ENCODE results near the gene CPNE7.

Gene CPNE7

GRCh38 chr16:89613231-89613953, 37.8 kb downstream of the CPNE7 start, which contains the start of gene DPEP1:
Gene DPEP1 (plus strand): TSS chr16:89613642. CDS start chr16:89630411, 16,769 bp downstream.
- Histone ChIP-seq H3K27me3 (ENCODE audit: control insufficient read depth in 5 of 5, insufficient read depth in 4 of 5, low read length in 5 of 5) (peaks cover 8 to 23% (median 13%) of the 10 kb centered on the region in 5 donors), H3K36me3 (ENCODE audit: control insufficient read depth in 5 of 5, insufficient read depth in 5 of 5, low read length in 5 of 5) (no peaks in the 10 kb centered on the region), H3K4me3 (ENCODE audit: low read depth in 1 of 5, low read length in 5 of 5) (no peak within 1 kb of the TSS), H3K27ac (ENCODE audit: low read depth, low read length) (no peak within 1 kb of the TSS), H3K9ac (ENCODE audit: low read length in 5 of 5) (no peak within 1 kb of the TSS), H3K4me1 (ENCODE audit: control insufficient read depth in 5 of 5, insufficient read depth in 5 of 5, low read length in 5 of 5) (peaks cover 0 to 16% (median 0%) of the 10 kb centered on the region in 5 donors), H3K9me3 (ENCODE audit: control insufficient read depth in 5 of 5, low read length in 5 of 5) (no peaks in the 10 kb centered on the region)

GRCh38 chr16:89613954-89614459, 38.4 kb downstream of the CPNE7 start:
- Histone ChIP-seq H3K9ac (ENCODE audit: low read length in 5 of 5) (no peak overlapping the region), H3K4me3 (ENCODE audit: low read depth in 1 of 5, low read length in 5 of 5) (no peak overlapping the region), H3K4me1 (ENCODE audit: control insufficient read depth in 5 of 5, insufficient read depth in 5 of 5, low read length in 5 of 5) (peaks cover 0 to 16% (median 0%) of the 10 kb centered on the region in 5 donors), H3K36me3 (ENCODE audit: control insufficient read depth in 5 of 5, insufficient read depth in 5 of 5, low read length in 5 of 5) (no peaks in the 10 kb centered on the region), H3K27ac (ENCODE audit: low read depth, low read length) (no peak overlapping the region), H3K9me3 (ENCODE audit: control insufficient read depth in 5 of 5, low read length in 5 of 5) (no peaks in the 10 kb centered on the region), H3K27me3 (ENCODE audit: control insufficient read depth in 5 of 5, insufficient read depth in 4 of 5, low read length in 5 of 5) (peaks cover 8 to 23% (median 11%) of the 10 kb centered on the region in 5 donors)

DNA sequence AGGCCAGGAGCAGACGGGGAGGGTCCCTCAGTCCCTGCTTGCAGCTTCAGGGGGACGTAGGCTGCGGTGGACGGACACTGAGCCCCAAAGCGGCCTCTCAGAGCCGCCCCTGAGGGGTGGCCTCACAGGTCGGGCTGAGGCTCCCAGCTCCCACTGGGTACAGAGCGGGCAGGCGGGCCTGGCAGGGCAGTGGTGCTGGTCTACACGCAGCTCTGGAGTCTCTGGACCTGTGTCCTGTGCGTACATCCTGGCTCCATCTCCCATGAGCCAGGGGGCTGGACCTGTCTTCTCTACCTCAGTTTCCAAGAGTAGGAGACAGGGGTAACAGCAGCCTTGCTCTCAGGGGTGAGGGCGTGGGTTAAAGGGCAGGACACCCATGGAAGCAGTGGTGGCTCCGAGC, 39.6 kb downstream of the CPNE7 start:
- Histone ChIP-seq H3K4me3 (ENCODE audit: low read depth in 1 of 5, low read length in 5 of 5) (no peak overlapping the region), H3K27ac (ENCODE audit: low read depth, low read length) (no peak overlapping the region), H3K36me3 (ENCODE audit: control insufficient read depth in 5 of 5, insufficient read depth in 5 of 5, low read length in 5 of 5) (no peaks in the 10 kb centered on the region), H3K9ac (ENCODE audit: low read length in 5 of 5) (no peak overlapping the region), H3K9me3 (ENCODE audit: control insufficient read depth in 5 of 5, low read length in 5 of 5) (no peaks in the 10 kb centered on the region), H3K27me3 (ENCODE audit: control insufficient read depth in 5 of 5, insufficient read depth in 4 of 5, low read length in 5 of 5) (peaks cover 11 to 26% (median 12%) of the 10 kb centered on the region in 5 donors), H3K4me1 (ENCODE audit: control insufficient read depth in 5 of 5, insufficient read depth in 5 of 5, low read length in 5 of 5) (peaks cover 0 to 19% (median 0%) of the 10 kb centered on the region in 5 donors)

DNA sequence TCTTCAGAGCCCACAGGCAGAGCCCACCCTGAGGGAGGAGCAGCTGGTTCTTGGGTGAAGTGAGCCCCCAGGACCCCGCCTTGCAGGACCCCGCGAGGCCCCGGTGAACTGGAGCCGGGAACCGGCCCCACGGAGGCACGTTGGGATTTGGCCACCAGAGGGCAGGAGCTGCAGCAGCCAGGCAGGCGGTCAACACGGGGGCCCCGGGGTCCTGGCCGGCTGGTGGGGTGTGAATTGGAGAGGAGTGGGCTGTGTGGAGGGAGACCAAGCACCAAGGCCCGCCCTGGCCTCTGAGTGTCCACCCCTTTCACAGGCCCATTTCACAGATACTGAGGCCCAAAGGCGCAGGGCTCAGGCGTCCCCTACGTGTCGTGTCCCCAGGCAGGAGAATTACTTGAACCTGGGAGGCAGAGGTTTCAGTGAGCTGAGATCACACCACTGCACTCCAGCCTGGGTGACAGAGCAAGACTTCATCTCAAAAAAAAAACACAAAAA, 40.1 kb downstream of the CPNE7 start:
- no peaks in the 10 kb centered on the region for H3K9me3 ChIP-seq (ENCODE audit: control insufficient read depth in 5 of 5, low read length in 5 of 5)
- H3K27ac ChIP-seq (ENCODE audit: low read depth, low read length), result no peak overlapping the region
- H3K36me3 ChIP-seq (ENCODE audit: control insufficient read depth in 5 of 5, insufficient read depth in 5 of 5, low read length in 5 of 5), result no peaks in the 10 kb centered on the region
- no peak overlapping the region for H3K9ac ChIP-seq (ENCODE audit: low read length in 5 of 5)
- H3K27me3 ChIP-seq (ENCODE audit: control insufficient read depth in 5 of 5, insufficient read depth in 4 of 5, low read length in 5 of 5), result peaks cover 11 to 31% (median 16%) of the 10 kb centered on the region in 5 donors
- peaks cover 0 to 19% (median 0%) of the 10 kb centered on the region in 5 donors for H3K4me1 ChIP-seq (ENCODE audit: control insufficient read depth in 5 of 5, insufficient read depth in 5 of 5, low read length in 5 of 5)
- no peak overlapping the region for H3K4me3 ChIP-seq (ENCODE audit: low read depth in 1 of 5, low read length in 5 of 5)

GRCh38 chr16:89616623-89617022, 41.1 kb downstream of the CPNE7 start:
- H3K4me3 ChIP-seq (ENCODE audit: low read depth in 1 of 5, low read length in 5 of 5), result no peak overlapping the region
- no peak overlapping the region for H3K27ac ChIP-seq (ENCODE audit: low read depth, low read length)
- H3K9ac ChIP-seq (ENCODE audit: low read length in 5 of 5), result no peak overlapping the region
- peaks cover 15 to 34% (median 24%) of the 10 kb centered on the region in 5 donors for H3K27me3 ChIP-seq (ENCODE audit: control insufficient read depth in 5 of 5, insufficient read depth in 4 of 5, low read length in 5 of 5)
- H3K36me3 ChIP-seq (ENCODE audit: control insufficient read depth in 5 of 5, insufficient read depth in 5 of 5, low read length in 5 of 5), result no peaks in the 10 kb centered on the region
- H3K9me3 ChIP-seq (ENCODE audit: control insufficient read depth in 5 of 5, low read length in 5 of 5), result no peaks in the 10 kb centered on the region
- H3K4me1 ChIP-seq (ENCODE audit: control insufficient read depth in 5 of 5, insufficient read depth in 5 of 5, low read length in 5 of 5), result peaks cover 0 to 19% (median 1%) of the 10 kb centered on the region in 5 donors

GRCh38 chr16:89617036-89617435, 41.5 kb downstream of the CPNE7 start:
- H3K9ac ChIP-seq (ENCODE audit: low read length in 5 of 5), result no peak overlapping the region
- H3K4me3 ChIP-seq (ENCODE audit: low read depth in 1 of 5, low read length in 5 of 5), result no peak overlapping the region
- H3K4me1 ChIP-seq (ENCODE audit: control insufficient read depth in 5 of 5, insufficient read depth in 5 of 5, low read length in 5 of 5), result peaks cover 0 to 19% (median 1%) of the 10 kb centered on the region in 5 donors
- peaks cover 15 to 38% (median 28%) of the 10 kb centered on the region in 5 donors for H3K27me3 ChIP-seq (ENCODE audit: control insufficient read depth in 5 of 5, insufficient read depth in 4 of 5, low read length in 5 of 5)
- no peaks in the 10 kb centered on the region for H3K36me3 ChIP-seq (ENCODE audit: control insufficient read depth in 5 of 5, insufficient read depth in 5 of 5, low read length in 5 of 5)
- H3K9me3 ChIP-seq (ENCODE audit: control insufficient read depth in 5 of 5, low read length in 5 of 5), result no peaks in the 10 kb centered on the region
- H3K27ac ChIP-seq (ENCODE audit: low read depth, low read length), result no peak overlapping the region

DNA sequence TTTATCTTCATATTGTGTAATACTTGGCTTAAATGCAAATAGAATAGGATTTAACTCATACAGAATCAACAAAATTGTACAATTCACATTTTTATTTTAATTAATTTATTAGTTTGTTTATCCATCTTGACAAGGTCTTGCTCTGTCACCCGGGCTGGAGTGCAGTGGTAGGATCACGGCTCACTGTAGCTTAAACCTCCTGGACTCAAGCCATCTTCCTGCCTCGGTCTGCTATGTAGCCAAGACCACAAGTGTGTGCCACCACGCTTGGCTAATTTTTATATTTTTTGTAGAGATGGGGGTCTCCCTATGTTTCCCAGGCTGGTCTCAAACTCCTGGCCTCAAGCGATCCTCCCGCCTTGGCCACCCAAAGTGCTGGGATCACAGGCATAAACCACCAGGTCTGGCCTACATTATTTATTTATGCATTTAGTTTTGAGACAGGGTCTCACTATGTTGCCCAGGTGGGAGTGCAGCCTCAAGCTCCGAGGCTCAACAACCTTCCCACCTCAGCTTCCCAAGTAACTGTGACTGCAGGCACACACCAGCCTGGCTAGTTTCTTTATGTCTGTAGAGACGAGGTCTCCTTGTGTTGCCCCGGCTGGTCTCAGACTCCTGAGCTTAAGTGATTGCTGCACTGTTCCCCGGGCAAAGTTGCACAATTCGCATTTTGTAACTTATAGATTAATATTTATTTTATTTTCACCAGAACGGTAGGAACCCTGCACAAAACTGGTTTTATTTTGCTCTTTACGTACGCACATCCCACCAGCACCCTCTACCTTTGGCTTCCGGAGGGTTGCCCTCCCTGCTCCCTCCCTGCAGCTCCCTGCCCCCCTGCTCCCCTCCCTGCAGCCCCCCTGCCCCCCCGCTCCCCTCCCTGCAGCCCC, 42.8 kb downstream of the CPNE7 start:
- no peak overlapping the region for H3K9ac ChIP-seq (ENCODE audit: low read length in 5 of 5)
- no peak overlapping the region for H3K4me3 ChIP-seq (ENCODE audit: low read depth in 1 of 5, low read length in 5 of 5)
- no peak overlapping the region for H3K27ac ChIP-seq (ENCODE audit: low read depth, low read length)
- peaks cover 0 to 20% (median 1%) of the 10 kb centered on the region in 5 donors for H3K4me1 ChIP-seq (ENCODE audit: control insufficient read depth in 5 of 5, insufficient read depth in 5 of 5, low read length in 5 of 5)
- H3K36me3 ChIP-seq (ENCODE audit: control insufficient read depth in 5 of 5, insufficient read depth in 5 of 5, low read length in 5 of 5), result no peaks in the 10 kb centered on the region
- H3K27me3 ChIP-seq (ENCODE audit: control insufficient read depth in 5 of 5, insufficient read depth in 4 of 5, low read length in 5 of 5), result peaks cover 15 to 36% (median 33%) of the 10 kb centered on the region in 5 donors
- no peaks in the 10 kb centered on the region for H3K9me3 ChIP-seq (ENCODE audit: control insufficient read depth in 5 of 5, low read length in 5 of 5)

DNA sequence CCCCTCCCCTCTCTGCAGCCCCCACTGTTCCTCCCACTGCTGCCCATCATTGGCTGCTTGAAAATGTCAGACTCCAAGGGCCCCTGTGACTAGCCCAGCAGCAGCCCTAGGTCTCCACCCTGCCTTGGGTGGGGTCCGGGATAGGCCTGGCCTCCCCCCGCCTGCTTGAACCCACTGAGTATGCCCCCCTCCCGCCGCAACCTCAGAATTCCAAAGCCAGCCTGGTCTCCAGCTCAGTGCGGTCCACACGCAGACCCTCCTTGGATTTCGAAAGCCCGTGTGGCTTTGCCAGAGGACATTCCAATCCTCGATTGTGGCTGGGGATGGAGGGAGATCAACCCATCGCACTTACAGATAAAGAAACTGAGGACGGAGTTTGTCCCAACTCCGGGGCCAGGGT, 44.3 kb downstream of the CPNE7 start:
- Histone ChIP-seq H3K27me3 (ENCODE audit: control insufficient read depth in 5 of 5, insufficient read depth in 4 of 5, low read length in 5 of 5) (peaks cover 20 to 44% (median 30%) of the 10 kb centered on the region in 5 donors), H3K4me3 (ENCODE audit: low read depth in 1 of 5, low read length in 5 of 5) (no peak overlapping the region)

DNA sequence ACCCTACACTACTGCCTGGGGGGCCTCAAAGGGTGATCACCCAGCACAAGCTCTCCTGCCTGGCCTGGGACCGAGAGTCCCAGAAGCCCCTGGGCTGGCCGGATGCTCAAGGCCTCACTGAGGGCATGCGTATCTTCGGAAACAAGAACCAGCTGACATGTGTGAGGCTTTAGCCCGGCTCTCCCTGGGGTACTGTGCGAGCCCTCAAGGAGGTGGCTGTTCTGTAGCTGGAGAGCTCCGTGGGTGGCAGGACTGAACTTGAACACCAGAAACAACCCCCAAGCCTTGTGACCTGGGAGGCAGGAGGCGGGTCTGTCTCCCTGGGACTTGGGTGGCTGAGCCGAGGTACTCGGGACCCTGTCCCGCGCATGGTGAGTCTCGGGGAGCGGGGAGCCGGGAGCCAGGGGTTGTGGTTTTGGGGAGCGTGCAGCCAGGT, 44.9 kb downstream of the CPNE7 start:
- H3K9ac ChIP-seq (ENCODE audit: low read length in 5 of 5), result no peak overlapping the region
- peaks cover 18 to 43% (median 27%) of the 10 kb centered on the region in 5 donors for H3K27me3 ChIP-seq (ENCODE audit: control insufficient read depth in 5 of 5, insufficient read depth in 4 of 5, low read length in 5 of 5)
- no peaks in the 10 kb centered on the region for H3K36me3 ChIP-seq (ENCODE audit: control insufficient read depth in 5 of 5, insufficient read depth in 5 of 5, low read length in 5 of 5)
- H3K4me3 ChIP-seq (ENCODE audit: low read depth in 1 of 5, low read length in 5 of 5), result no peak overlapping the region
- H3K27ac ChIP-seq (ENCODE audit: low read depth, low read length), result no peak overlapping the region
- no peaks in the 10 kb centered on the region for H3K9me3 ChIP-seq (ENCODE audit: control insufficient read depth in 5 of 5, low read length in 5 of 5)
- peaks cover 0 to 27% (median 2%) of the 10 kb centered on the region in 5 donors for H3K4me1 ChIP-seq (ENCODE audit: control insufficient read depth in 5 of 5, insufficient read depth in 5 of 5, low read length in 5 of 5)

More for the DNA sequence above, 44.3 kb downstream of the CPNE7 start:
- peaks cover 0 to 27% (median 2%) of the 10 kb centered on the region in 5 donors for H3K4me1 ChIP-seq (ENCODE audit: control insufficient read depth in 5 of 5, insufficient read depth in 5 of 5, low read length in 5 of 5)
- H3K27ac ChIP-seq (ENCODE audit: low read depth, low read length), result no peak overlapping the region
- no peaks in the 10 kb centered on the region for H3K36me3 ChIP-seq (ENCODE audit: control insufficient read depth in 5 of 5, insufficient read depth in 5 of 5, low read length in 5 of 5)
- no peak overlapping the region for H3K9ac ChIP-seq (ENCODE audit: low read length in 5 of 5)
- no peaks in the 10 kb centered on the region for H3K9me3 ChIP-seq (ENCODE audit: control insufficient read depth in 5 of 5, low read length in 5 of 5)
